Tibial nerve (tissue), 4 donors: ENCODE results near the gene PPT2. TPM values are rescaled to one million over a fixed set of nuclear protein-coding genes. Genes with fewer than 3 reads are reported as not detected.

Experiments
- DNase-seq, 2 donors: peaks; one replicate each; pipeline ENCODE4 v3.0.0-alpha.2; 2019; ENCODE audit warnings: low spot score in 2 of 2
- H3K27ac ChIP-seq, 4 donors: fragments of 200-600 bp; sonication (generic) in 3 of 4; one replicate each; pipeline ENCODE4 v1.5.1; 2017 to 2019; ENCODE audit warnings: mild to moderate bottlenecking in 1 of 4
- H3K27me3 ChIP-seq, 2 donors: fragments of 200-600 bp; sonication (generic) in 1 of 2; one replicate each; pipeline versions ENCODE4 v1.5.1 to v1.6.0; 2017 to 2019
- H3K36me3 ChIP-seq, 3 donors: fragments of 200-600 bp; sonication (generic); one replicate each; pipeline ENCODE4 v1.5.1; 2018 to 2019
- H3K4me1 ChIP-seq, 4 donors: fragments of 200-600 bp; sonication (generic) in 3 of 4; one replicate each; pipeline ENCODE4 v1.5.1; 2017 to 2019
- H3K4me3 ChIP-seq, 4 donors: fragments of 200-600 bp; sonication (generic) in 3 of 4; one replicate each; pipeline ENCODE4 v1.5.1; 2017 to 2019; ENCODE audit warnings: mild to moderate bottlenecking in 1 of 4, moderate library complexity in 1 of 4
- H3K9me3 ChIP-seq, 4 donors: fragments of 200-600 bp; sonication (generic) in 3 of 4; one replicate each; pipeline ENCODE4 v1.5.1; 2017 to 2019
- EP300 ChIP-seq, 2 donors: sonication (generic); formaldehyde crosslinking; IDR thresholded peaks; one replicate each; pipeline ENCODE4 v1.6.1; 2017; ENCODE audit warnings: antibody characterized with exemption in 2 of 2, mild to moderate bottlenecking in 1 of 2
- POLR2A ChIP-seq, 2 donors: fragments of 450-650 bp; IDR thresholded peaks; one replicate each; pipeline ENCODE4 v1.6.1; 2017; ENCODE audit warnings: antibody characterized with exemption in 2 of 2, mild to moderate bottlenecking in 2 of 2, moderate library complexity in 2 of 2
- WGBS, 2 donors: methylation state at CpG; one replicate each; pipeline ENCODE4 v1.1.5; 2018; 5-methylcytosine and 5-hydroxymethylcytosine counted together
- total RNA-seq, 4 donors: library from RNA; depleted of rRNA; stranded (reverse); fragments of >200 nt; gene quantifications; one replicate each; pipeline ENCODE4 v1.1.0, GENCODE V29; 2016
- TF ChIP-seq, protein P1 (sequence below), 5 experiments: fragments of 200-600 bp in 3 of 5; fragments of 450-650 bp in 2 of 5; sonication (generic) in 3 of 5; IDR thresholded peaks; one replicate each; pipeline ENCODE4 v1.5.1; 2016 to 2019; ENCODE audit warnings: antibody characterized with exemption in 5 of 5, mild to moderate bottlenecking in 3 of 5, moderate library complexity in 2 of 5

PPT2 gene
- total RNA-seq, 4 donors from 2014 or later, result 33.0 to 75.2 (median 40.1) TPM

DNA sequence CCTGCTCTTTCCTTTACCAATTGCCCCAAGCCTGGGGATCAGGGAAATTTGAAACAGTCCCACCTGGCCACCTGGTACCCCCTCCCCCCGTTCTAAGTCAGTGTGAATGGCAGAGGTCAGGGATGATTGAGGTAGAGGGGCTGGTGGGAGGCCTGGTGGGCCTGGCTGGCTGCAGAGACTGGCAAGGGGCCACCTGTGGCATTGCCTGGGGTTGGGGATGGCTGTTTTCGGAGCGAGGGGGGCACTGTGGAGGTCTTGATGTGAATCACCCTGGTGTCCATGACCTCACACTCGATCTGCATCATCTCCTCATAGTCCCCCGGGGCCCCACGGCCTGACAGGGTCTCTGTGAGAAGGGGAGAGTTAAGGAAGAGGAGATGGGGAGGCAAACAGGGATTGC, 38.3 kb upstream of the PPT2 start:
- Histone ChIP-seq H3K27me3 (no peaks in the 10 kb centered on the region), H3K36me3 (peaks cover under 1 to 56% (median 14%) of the 10 kb centered on the region in 3 donors), H3K27ac (peak overlapping the region in 1 of 4 donors; percentile 91), H3K4me1 (peaks cover 0 to 64% (median 52%) of the 10 kb centered on the region in 4 donors), H3K9me3 (no peaks in the 10 kb centered on the region), H3K4me3 (no peak overlapping the region)
- TF ChIP-seq EP300 (IDR thresholded peaks at IDR 0.05) (no peak), POLR2A (IDR thresholded peaks at IDR 0.05) (no peak)
- WGBS, 2 donors, result 69 to 79% methylated on average over 6 of the region's 6 CpGs
- DNase-seq, result no peak

DNA sequence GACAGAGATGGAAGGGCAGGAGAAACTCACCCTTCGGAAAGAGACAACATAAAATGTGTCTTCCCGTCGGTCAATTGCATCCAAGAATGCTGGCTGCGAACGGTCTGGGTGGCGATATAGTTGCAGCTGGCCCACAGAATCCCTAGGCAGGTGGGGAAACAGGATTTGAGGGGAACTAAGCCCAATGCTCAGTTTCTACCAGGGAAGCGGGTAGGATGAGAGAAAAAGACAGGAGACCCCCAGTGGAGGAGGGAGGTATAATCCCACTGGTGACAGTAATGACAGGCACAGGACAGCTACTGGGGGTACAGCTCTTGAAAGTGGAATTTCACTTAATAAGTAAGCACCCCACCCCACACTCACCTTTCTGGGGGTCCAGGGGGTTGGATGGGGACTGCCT, 37.3 kb upstream of the PPT2 start:
- peaks cover 0 to 54% (median 41%) of the 10 kb centered on the region in 4 donors for H3K4me1 ChIP-seq
- peaks cover 6 to 66% (median 24%) of the 10 kb centered on the region in 3 donors for H3K36me3 ChIP-seq
- H3K9me3 ChIP-seq, result no peaks in the 10 kb centered on the region
- peak overlapping the region in 1 of 4 donors; percentile 91 for H3K27ac ChIP-seq
- no peaks in the 10 kb centered on the region for H3K27me3 ChIP-seq
- no peak for DNase-seq
- H3K4me3 ChIP-seq, result no peak overlapping the region
- no peak for TF ChIP-seq POLR2A (IDR thresholded peaks at IDR 0.05)
- TF ChIP-seq, protein P1, sequence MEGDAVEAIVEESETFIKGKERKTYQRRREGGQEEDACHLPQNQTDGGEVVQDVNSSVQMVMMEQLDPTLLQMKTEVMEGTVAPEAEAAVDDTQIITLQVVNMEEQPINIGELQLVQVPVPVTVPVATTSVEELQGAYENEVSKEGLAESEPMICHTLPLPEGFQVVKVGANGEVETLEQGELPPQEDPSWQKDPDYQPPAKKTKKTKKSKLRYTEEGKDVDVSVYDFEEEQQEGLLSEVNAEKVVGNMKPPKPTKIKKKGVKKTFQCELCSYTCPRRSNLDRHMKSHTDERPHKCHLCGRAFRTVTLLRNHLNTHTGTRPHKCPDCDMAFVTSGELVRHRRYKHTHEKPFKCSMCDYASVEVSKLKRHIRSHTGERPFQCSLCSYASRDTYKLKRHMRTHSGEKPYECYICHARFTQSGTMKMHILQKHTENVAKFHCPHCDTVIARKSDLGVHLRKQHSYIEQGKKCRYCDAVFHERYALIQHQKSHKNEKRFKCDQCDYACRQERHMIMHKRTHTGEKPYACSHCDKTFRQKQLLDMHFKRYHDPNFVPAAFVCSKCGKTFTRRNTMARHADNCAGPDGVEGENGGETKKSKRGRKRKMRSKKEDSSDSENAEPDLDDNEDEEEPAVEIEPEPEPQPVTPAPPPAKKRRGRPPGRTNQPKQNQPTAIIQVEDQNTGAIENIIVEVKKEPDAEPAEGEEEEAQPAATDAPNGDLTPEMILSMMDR (IDR thresholded peaks at IDR 0.05), result peak in 4 of 5 experiments; percentile 7 to 29 (median 28)
- no peak for TF ChIP-seq EP300 (IDR thresholded peaks at IDR 0.05)
- 75 to 76% methylated on average over 7 of the region's 7 CpGs for WGBS, 2 donors

GRCh38 chr6:32117461-32117860, 36.5 kb upstream of the PPT2 start:
- 78 to 85% methylated on average over 8 to 9 of the region's 9 CpGs for WGBS, 2 donors
- no peak for DNase-seq
- TF ChIP-seq, protein P1 (IDR thresholded peaks at IDR 0.05), result no peak
- TF ChIP-seq EP300 (IDR thresholded peaks at IDR 0.05), result no peak
- no peak for TF ChIP-seq POLR2A (IDR thresholded peaks at IDR 0.05)
- Histone ChIP-seq H3K9me3 (no peaks in the 10 kb centered on the region), H3K27me3 (no peaks in the 10 kb centered on the region), H3K4me3 (no peak overlapping the region), H3K4me1 (peaks cover 0 to 46% (median 33%) of the 10 kb centered on the region in 4 donors), H3K27ac (peak overlapping the region in 1 of 4 donors; percentile 78), H3K36me3 (peaks cover 6 to 74% (median 24%) of the 10 kb centered on the region in 3 donors)

DNA sequence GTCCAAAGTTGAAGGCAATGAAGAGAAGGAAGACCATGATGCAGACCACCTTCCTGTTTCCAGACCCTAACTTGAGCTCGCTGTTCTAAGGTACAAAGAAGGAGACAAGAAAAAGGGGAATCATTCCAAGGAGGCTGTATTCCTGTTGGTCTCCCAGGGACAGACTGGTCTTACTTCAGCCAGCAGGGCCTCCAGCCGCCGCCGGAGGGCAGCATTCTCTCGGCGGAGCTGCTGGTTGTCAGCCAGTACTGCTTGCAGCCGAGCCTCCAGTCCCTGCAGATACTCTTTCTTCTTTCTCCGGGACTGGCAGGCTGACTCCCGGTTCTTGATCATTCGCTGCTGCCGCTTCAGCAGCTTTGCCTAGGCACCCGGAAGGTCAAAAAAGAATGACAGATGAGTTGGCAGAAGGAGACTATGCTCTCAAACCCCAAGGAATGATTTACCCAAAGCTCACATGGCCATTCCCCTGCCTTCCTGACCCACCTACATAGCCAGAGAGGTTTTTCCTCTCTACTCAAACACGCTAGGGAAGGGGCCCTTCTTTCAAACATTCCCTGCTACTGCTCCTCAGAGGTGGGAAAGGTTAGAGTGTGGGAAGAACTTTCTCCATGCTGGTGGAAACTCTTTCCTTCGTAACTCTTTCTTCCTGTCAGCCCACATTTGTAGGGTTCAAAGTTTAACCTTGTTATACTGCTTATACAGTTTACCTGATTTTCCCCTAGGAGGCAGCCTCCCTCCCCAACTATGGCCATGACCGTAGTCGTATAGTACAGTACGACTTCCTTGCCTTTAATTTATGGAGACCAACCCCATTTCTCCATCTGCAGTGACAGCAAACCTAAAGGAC, 34.9 kb upstream of the PPT2 start:
- Histone ChIP-seq H3K27me3 (no peaks in the 10 kb centered on the region), H3K4me3 (no peak overlapping the region), H3K9me3 (no peaks in the 10 kb centered on the region), H3K27ac (peak overlapping the region in 3 of 4 donors; percentile 47 to 78 (median 66)), H3K4me1 (peaks cover 0 to 30% (median 19%) of the 10 kb centered on the region in 4 donors), H3K36me3 (peaks cover 6 to 90% (median 27%) of the 10 kb centered on the region in 3 donors)
- WGBS, 2 donors, result 13 to 14% methylated on average over 17 of the region's 17 CpGs
- peak; percentile 76 to 82 for DNase-seq
- TF ChIP-seq, protein P1 (IDR thresholded peaks at IDR 0.05), result peak; percentile 79 to 95 (median 91)
- TF ChIP-seq POLR2A (IDR thresholded peaks at IDR 0.05) (no peak), EP300 (IDR thresholded peaks at IDR 0.05) (peak; percentile 24 to 73)

GRCh38 chr6:32120573-32121059, 33.3 kb upstream of the PPT2 start:
- DNase-seq, result no peak
- no peaks in the 10 kb centered on the region for H3K27me3 ChIP-seq
- WGBS, 2 donors, result 94 to 95% methylated on average over 12 of the region's 12 CpGs
- TF ChIP-seq, protein P1 (IDR thresholded peaks at IDR 0.05), result no peak
- TF ChIP-seq EP300 (IDR thresholded peaks at IDR 0.05) (no peak), POLR2A (IDR thresholded peaks at IDR 0.05) (no peak)
- H3K27ac ChIP-seq, result peak overlapping the region in 1 of 4 donors; percentile 13
- no peaks in the 10 kb centered on the region for H3K9me3 ChIP-seq
- peaks cover 0 to 23% (median 12%) of the 10 kb centered on the region in 4 donors for H3K4me1 ChIP-seq
- H3K36me3 ChIP-seq, result peaks cover 6 to 92% (median 25%) of the 10 kb centered on the region in 3 donors
- no peak overlapping the region for H3K4me3 ChIP-seq
